ENCODE results near the gene DMBX1.

Gene DMBX1

GRCh38 chr1:46489638-46490405, at the start of gene DMBX1:
Gene DMBX1 (plus strand): TSS chr1:46489836. CDS start chr1:46507011, 17,175 bp downstream.
- Mint-ChIP-seq H3K36me3 (no peaks in the 10 kb centered on the region), H3K4me1 (peaks cover 17% of the 10 kb centered on the region), H3K27ac (no peak within 1 kb of the TSS), H3K27me3 (peaks cover 56% of the 10 kb centered on the region), H3K4me3 (peak within 1 kb of the TSS; percentile 84), H3K9me3 (no peaks in the 10 kb centered on the region)

- Mint-ChIP-seq H3K9me3 (no peaks in the 10 kb centered on the region), H3K27me3 (no peaks in the 10 kb centered on the region), H3K27ac (no peak overlapping the region), H3K4me3 (no peak overlapping the region), H3K36me3 (no peaks in the 10 kb centered on the region), H3K4me1 (peaks cover 10% of the 10 kb centered on the region)
Observed at GRCh38 chr1:46440478-46440877, 49.2 kb upstream of the DMBX1 start.

GRCh38 chr1:46442317-46443161, 47.1 kb upstream of the DMBX1 start:
- no peaks in the 10 kb centered on the region for H3K36me3 Mint-ChIP-seq
- H3K27ac Mint-ChIP-seq = no peak overlapping the region
- H3K27me3 Mint-ChIP-seq = peaks cover 14% of the 10 kb centered on the region
- peaks cover 19% of the 10 kb centered on the region for H3K4me1 Mint-ChIP-seq
- H3K9me3 Mint-ChIP-seq = no peaks in the 10 kb centered on the region
- H3K4me3 Mint-ChIP-seq = peak overlapping the region; percentile 87

DNA sequence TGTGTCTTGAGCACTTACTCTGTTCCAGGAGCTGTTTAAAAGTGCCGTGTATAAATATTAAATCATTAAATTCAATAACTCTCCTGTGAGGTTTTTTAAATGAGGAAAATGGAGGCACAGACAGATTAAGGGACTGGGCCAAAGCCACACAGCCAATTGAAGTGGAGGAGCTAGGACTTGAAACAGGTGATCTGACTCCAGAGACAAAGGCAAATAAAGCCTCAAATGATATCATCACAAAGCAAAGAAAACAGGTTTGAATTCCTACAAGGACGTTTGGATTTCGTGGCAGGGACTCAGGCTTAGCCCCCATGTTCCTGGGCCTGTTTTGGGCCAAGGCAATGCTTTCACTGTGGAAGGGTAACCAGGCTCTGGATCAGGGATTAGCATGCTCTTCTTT, 45.2 kb upstream of the DMBX1 start:
- peaks cover 26% of the 10 kb centered on the region for H3K4me1 Mint-ChIP-seq
- H3K27ac Mint-ChIP-seq = no peak overlapping the region
- H3K4me3 Mint-ChIP-seq = no peak overlapping the region
- peaks cover 29% of the 10 kb centered on the region for H3K27me3 Mint-ChIP-seq
- peaks cover 2% of the 10 kb centered on the region for H3K36me3 Mint-ChIP-seq
- no peaks in the 10 kb centered on the region for H3K9me3 Mint-ChIP-seq

GRCh38 chr1:46445773-46446256, 43.8 kb upstream of the DMBX1 start:
- H3K36me3 Mint-ChIP-seq = peaks cover 3% of the 10 kb centered on the region
- H3K27me3 Mint-ChIP-seq = peaks cover 32% of the 10 kb centered on the region
- H3K27ac Mint-ChIP-seq = no peak overlapping the region
- peaks cover 26% of the 10 kb centered on the region for H3K4me1 Mint-ChIP-seq
- no peak overlapping the region for H3K4me3 Mint-ChIP-seq
- no peaks in the 10 kb centered on the region for H3K9me3 Mint-ChIP-seq

DNA sequence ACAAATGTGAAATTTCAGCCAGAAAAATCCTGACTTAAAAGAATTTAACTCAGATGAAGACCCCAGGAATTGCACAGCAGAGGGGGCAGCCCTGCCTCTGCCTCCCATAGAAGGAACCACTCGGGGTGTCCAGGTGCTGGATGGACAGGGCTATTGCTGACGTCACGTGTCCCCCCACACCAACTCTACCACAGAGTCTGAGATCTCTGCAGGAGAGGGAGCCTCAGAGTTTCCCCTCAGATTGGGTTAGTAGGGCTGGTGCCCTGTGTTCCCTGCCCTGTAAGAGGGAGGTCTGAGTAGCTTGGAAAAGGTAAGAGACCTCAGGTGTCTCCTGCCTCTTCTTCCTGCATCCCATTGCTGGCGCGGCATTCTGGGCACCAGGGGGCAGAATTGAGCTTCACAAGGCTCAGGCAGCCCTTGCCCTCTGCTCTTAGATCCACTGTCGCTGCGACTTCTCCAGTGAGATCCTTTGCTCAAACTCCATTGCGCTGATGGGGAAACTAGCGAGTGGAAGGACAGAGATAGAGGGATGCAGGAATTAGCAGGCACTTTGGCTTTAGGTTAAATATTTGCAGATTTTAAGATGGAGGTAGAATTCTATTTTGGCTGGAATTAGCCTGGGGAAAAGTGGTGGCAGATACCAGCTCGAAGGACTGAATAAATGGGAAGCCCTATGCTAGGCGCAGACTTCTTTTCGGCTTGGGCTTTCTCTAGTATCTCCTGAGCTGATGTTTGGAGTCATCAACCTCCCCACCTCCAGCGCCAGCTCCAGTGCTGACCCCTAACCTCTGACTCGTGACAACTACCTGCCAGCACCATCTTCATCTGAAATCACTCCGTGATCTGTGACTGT, 42.8 kb upstream of the DMBX1 start:
- H3K27ac Mint-ChIP-seq = no peak overlapping the region
- peaks cover 26% of the 10 kb centered on the region for H3K4me1 Mint-ChIP-seq
- no peaks in the 10 kb centered on the region for H3K9me3 Mint-ChIP-seq
- peaks cover 3% of the 10 kb centered on the region for H3K36me3 Mint-ChIP-seq
- peak overlapping the region; percentile 58 for H3K4me3 Mint-ChIP-seq
- peaks cover 41% of the 10 kb centered on the region for H3K27me3 Mint-ChIP-seq

DNA sequence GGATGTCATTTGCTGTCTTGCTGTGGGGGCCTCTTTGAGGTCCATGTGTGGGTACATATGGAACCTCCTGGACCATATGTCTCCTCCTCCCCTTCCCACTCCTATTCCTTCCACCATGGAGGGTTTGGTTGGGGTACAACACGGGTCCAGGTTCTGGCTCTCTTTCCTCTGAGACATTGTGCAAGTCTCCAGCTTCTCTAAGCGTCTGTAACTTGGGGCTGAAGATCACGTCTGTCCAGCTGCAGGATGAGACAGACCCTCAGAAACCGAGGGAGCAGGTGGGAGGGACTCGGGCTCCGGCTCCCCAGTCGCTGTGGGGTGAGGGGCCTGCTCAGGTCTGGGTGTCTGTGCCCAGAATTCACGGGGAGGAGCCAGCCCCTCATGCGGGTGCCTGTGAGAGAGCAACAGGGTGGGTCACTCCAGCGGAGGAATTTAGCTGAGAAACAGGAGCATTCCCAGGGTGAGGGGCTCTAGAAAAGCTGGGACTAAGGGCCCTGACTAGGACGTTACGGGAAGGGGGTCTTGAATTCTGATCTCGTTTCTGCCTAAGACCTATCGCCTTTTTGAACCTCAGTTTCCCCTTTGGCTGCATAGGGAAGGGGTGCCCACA, 42.0 kb upstream of the DMBX1 start:
- Mint-ChIP-seq H3K9me3 (no peaks in the 10 kb centered on the region), H3K36me3 (peaks cover 3% of the 10 kb centered on the region), H3K27ac (no peak overlapping the region), H3K4me3 (peak overlapping the region; percentile 7), H3K27me3 (peaks cover 44% of the 10 kb centered on the region), H3K4me1 (peaks cover 23% of the 10 kb centered on the region)

- no peak overlapping the region for H3K27ac Mint-ChIP-seq
- H3K4me3 Mint-ChIP-seq = peak overlapping the region; percentile 4
Observed at GRCh38 chr1:46448109-46448911, 41.3 kb upstream of the DMBX1 start.

DNA sequence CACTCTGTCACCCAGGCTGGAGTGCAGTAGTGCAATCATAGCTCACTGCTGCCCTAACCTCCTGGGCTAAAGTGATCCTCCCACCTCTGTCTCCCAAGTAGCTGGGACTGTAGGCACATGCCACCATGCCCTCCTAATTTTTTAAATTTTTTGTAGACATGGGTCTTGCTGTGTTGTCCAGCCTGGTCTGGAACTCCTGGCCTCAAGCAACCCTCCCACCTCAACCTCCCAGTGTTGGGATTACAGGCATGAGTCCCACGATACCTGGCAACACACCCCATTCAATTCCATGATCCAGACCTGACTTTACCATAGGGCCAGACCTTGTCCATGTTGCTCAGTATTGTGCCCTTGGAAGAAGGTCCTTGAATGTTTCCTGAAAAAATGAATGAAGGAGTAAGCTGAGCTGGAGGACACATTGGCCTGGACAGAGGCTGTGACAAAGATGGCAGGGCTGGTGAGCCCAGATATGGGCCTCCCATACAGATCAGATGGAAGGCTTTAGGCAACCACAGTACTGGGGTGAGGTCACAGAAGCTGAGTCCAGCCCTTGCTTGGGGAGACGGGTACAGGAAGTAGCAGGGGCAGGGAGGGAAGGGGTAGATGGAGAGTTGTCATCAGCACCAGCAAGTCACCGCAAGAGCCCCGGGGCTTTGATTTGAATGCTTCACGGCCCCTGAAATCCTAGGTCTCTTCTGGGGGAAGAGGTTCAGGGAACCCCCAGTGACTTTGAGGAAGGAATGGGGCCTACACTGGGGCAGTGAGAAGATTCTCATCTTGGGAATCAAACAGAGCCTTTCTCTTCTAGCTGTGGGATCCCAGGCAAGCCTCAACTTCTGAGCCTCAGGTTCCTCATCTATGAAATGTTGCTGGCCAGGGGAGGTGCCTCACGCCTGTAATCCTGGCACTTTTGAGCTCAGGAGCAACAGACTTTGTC, 40.1 kb upstream of the DMBX1 start:
- peaks cover 3% of the 10 kb centered on the region for H3K36me3 Mint-ChIP-seq
- H3K9me3 Mint-ChIP-seq = no peaks in the 10 kb centered on the region
- peaks cover 16% of the 10 kb centered on the region for H3K4me1 Mint-ChIP-seq
- no peak overlapping the region for H3K4me3 Mint-ChIP-seq
- peaks cover 49% of the 10 kb centered on the region for H3K27me3 Mint-ChIP-seq
- no peak overlapping the region for H3K27ac Mint-ChIP-seq

More at GRCh38 chr1:46448109-46448911, 41.3 kb upstream of the DMBX1 start:
- H3K9me3 Mint-ChIP-seq = no peaks in the 10 kb centered on the region
- peaks cover 3% of the 10 kb centered on the region for H3K36me3 Mint-ChIP-seq
- H3K4me1 Mint-ChIP-seq = peaks cover 18% of the 10 kb centered on the region
- H3K27me3 Mint-ChIP-seq = peaks cover 46% of the 10 kb centered on the region

- H3K36me3 Mint-ChIP-seq = peaks cover 3% of the 10 kb centered on the region
- peaks cover 51% of the 10 kb centered on the region for H3K27me3 Mint-ChIP-seq
- H3K9me3 Mint-ChIP-seq = no peaks in the 10 kb centered on the region
- H3K4me3 Mint-ChIP-seq = no peak overlapping the region
- H3K27ac Mint-ChIP-seq = no peak overlapping the region
- peaks cover 16% of the 10 kb centered on the region for H3K4me1 Mint-ChIP-seq
Observed at GRCh38 chr1:46450160-46450517, 39.5 kb upstream of the DMBX1 start.

- H3K36me3 Mint-ChIP-seq = peaks cover 3% of the 10 kb centered on the region
- no peak overlapping the region for H3K27ac Mint-ChIP-seq
- peaks cover 10% of the 10 kb centered on the region for H3K4me1 Mint-ChIP-seq
- peaks cover 41% of the 10 kb centered on the region for H3K27me3 Mint-ChIP-seq
- no peak overlapping the region for H3K4me3 Mint-ChIP-seq
- H3K9me3 Mint-ChIP-seq = no peaks in the 10 kb centered on the region
Observed at GRCh38 chr1:46451948-46452930, 37.4 kb upstream of the DMBX1 start.

DNA sequence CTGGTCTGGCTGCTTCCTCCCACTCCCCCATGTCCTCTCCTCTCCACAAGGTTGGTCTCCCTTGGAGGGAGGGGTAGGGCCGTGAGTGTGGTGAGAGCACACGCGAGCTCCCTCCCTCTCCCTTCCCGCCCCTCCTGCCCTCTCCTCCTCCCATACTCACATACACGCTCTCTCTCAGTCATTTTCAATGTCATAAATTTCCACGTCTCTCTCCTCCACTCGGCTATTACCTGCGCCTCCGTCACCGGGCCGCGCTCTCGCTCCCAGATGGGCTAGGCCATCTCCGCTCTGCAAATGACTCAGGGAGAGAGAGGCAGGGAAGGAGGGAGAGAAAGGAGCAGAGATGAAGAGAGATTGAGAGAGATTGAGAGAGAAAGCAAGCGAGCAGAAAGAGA, 36.7 kb upstream of the DMBX1 start:
- peaks cover 34% of the 10 kb centered on the region for H3K27me3 Mint-ChIP-seq
- H3K4me1 Mint-ChIP-seq = peaks cover 5% of the 10 kb centered on the region
- no peak overlapping the region for H3K27ac Mint-ChIP-seq
- no peaks in the 10 kb centered on the region for H3K9me3 Mint-ChIP-seq
- peaks cover 3% of the 10 kb centered on the region for H3K36me3 Mint-ChIP-seq
- H3K4me3 Mint-ChIP-seq = no peak overlapping the region

DNA sequence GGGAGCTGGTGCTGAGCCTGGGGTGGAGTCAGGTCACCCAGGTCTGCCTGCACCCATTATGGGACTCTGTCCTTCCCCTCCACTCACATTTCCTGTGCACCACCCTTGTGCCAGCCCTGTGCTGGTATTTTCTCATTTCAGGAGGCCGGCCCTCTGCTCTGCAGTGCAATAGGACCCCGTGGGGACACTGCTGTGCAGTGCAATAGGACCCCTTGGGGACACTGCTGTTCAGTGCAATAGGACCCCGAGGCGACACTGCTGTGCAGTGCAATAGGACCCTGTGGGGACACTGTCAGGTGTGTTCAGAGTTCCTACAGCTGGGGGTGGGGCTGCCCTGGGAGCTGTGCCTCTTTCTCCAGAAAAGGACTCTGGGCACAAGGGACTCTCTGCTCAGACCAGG, 36.2 kb upstream of the DMBX1 start:
- peaks cover 2% of the 10 kb centered on the region for H3K4me1 Mint-ChIP-seq
- H3K9me3 Mint-ChIP-seq = no peaks in the 10 kb centered on the region
- peaks cover 3% of the 10 kb centered on the region for H3K36me3 Mint-ChIP-seq
- peaks cover 30% of the 10 kb centered on the region for H3K27me3 Mint-ChIP-seq
- H3K27ac Mint-ChIP-seq = no peak overlapping the region
- H3K4me3 Mint-ChIP-seq = no peak overlapping the region

Measured in activated naive CD4-positive, alpha-beta T cell treated with anti-CD3 and anti-CD28 coated beads, Interleukin-2, amount 50 U/mL, for 24 hours (primary cell).